DOHH2 (cell line): ENCODE measurements around the gene DCLRE1C.

Experiments used
- EZH2phosphoT487 ChIP-seq: fragments of 200-600 bp; sonication (generic); IDR thresholded peaks from 2 replicates; pipeline ENCODE4 v1.6.1; 2017; ENCODE audit warnings: borderline replicate concordance, mild to moderate bottlenecking, antibody characterized with exemption, low read length, moderate library complexity, mixed read lengths
- TF ChIP-seq, protein P1 (sequence below): fragments of 200-600 bp; sonication (generic); IDR thresholded peaks from one replicate; pipeline ENCODE4 v1.5.1; 2014; ENCODE audit warnings: antibody characterized with exemption, mild to moderate bottlenecking, low read depth, low read length; ENCODE audit not compliant: poor library complexity, severe bottlenecking

DNA sequence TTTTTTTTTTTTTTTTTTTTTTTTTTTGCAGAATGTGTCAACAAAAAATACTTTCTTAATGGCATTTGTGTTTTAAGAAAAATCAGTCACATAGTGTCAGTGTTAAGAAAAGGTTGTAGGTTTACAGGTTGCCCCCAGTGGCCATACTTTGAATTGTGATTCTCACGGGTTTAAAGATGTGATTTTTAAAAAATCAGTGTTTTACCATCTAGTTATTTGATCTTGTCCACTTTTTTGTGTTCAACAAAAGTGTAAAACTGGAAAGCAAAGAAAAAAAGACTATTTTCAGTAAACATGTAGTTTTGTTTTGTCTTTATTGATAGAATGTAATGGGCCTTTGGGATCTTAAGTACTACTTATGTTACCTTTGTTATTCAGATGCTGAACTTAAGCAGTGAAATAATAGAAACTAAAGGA, 49.6 kb downstream of the DCLRE1C start:
- TF ChIP-seq, protein P1, sequence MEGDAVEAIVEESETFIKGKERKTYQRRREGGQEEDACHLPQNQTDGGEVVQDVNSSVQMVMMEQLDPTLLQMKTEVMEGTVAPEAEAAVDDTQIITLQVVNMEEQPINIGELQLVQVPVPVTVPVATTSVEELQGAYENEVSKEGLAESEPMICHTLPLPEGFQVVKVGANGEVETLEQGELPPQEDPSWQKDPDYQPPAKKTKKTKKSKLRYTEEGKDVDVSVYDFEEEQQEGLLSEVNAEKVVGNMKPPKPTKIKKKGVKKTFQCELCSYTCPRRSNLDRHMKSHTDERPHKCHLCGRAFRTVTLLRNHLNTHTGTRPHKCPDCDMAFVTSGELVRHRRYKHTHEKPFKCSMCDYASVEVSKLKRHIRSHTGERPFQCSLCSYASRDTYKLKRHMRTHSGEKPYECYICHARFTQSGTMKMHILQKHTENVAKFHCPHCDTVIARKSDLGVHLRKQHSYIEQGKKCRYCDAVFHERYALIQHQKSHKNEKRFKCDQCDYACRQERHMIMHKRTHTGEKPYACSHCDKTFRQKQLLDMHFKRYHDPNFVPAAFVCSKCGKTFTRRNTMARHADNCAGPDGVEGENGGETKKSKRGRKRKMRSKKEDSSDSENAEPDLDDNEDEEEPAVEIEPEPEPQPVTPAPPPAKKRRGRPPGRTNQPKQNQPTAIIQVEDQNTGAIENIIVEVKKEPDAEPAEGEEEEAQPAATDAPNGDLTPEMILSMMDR = peak; percentile 56
- no peak for TF ChIP-seq EZH2phosphoT487
